HepG2 (cell line): Measurements from ENCODE around the gene RIPOR3. TPM values are rescaled to one million over a fixed set of nuclear protein-coding genes. Genes with fewer than 3 reads are reported as not detected.

Source experiments
- ADNP ChIP-seq: sonication (generic); formaldehyde crosslinking; IDR thresholded peaks from 2 replicates; pipeline ENCODE4 v1.4.0; 2020; ENCODE audit warnings: missing genetic modification reagents
- EHMT2 ChIP-seq: fragments of 200-600 bp; sonication (generic); IDR thresholded peaks from 2 replicates; pipeline ENCODE4 v1.7.0; 2017; ENCODE audit warnings: antibody characterized with exemption, low read depth, low read length, borderline replicate concordance
- GFI1 ChIP-seq: sonication (generic); formaldehyde crosslinking; IDR thresholded peaks from 2 replicates; pipeline ENCODE4 v1.5.0; 2020; ENCODE audit warnings: missing genetic modification reagents, mild to moderate bottlenecking, borderline replicate concordance
- HNRNPK ChIP-seq: fragments of 200-400 bp; formaldehyde crosslinking; IDR thresholded peaks from 2 replicates; pipeline ENCODE4 v1.6.1; 2018; ENCODE audit warnings: low read length, low read depth, moderate library complexity, mild to moderate bottlenecking; ENCODE audit not compliant: poor library complexity, severe bottlenecking
- NR2F6 ChIP-seq, 2 experiments: IDR thresholded peaks; 2 replicates each; pipeline ENCODE4 v1.6.1; 2016; ENCODE audit warnings: antibody characterized with exemption in 1 of 2, mild to moderate bottlenecking in 1 of 2
- PHF21A ChIP-seq: sonication (generic); formaldehyde crosslinking; IDR thresholded peaks from 2 replicates; pipeline ENCODE4 v1.5.0; 2020; ENCODE audit warnings: mild to moderate bottlenecking, missing genetic modification reagents
- PHF5A ChIP-seq: IDR thresholded peaks from one replicate; pipeline ENCODE4 v1.6.1; 2018; ENCODE audit warnings: low read depth, missing genetic modification reagents; ENCODE audit not compliant: unreplicated experiment
- PHF8 ChIP-seq: sonication (generic); formaldehyde crosslinking; IDR thresholded peaks from 2 replicates; pipeline ENCODE4 v1.5.0; 2020; ENCODE audit warnings: missing genetic modification reagents
- PTBP1 ChIP-seq: fragments of 200-400 bp; formaldehyde crosslinking; IDR thresholded peaks from 2 replicates; pipeline ENCODE4 v1.6.1; 2018; ENCODE audit warnings: low read length, low read depth; ENCODE audit not compliant: poor library complexity, severe bottlenecking
- RFX1 ChIP-seq: fragments of 450-650 bp; IDR thresholded peaks from 2 replicates; pipeline ENCODE4 v1.6.1; 2017
- TBX3 ChIP-seq: fragments of 450-650 bp; IDR thresholded peaks from 2 replicates; pipeline ENCODE4 v1.6.1; 2017; ENCODE audit warnings: antibody characterized with exemption, mild to moderate bottlenecking, inconsistent platforms, borderline replicate concordance
- ZNF251 ChIP-seq: sonication (generic); formaldehyde crosslinking; IDR thresholded peaks from 2 replicates; pipeline ENCODE4 v1.9.0; 2021; ENCODE audit warnings: mild to moderate bottlenecking, missing genetic modification reagents
- ZNF264 ChIP-seq: sonication (generic); formaldehyde crosslinking; IDR thresholded peaks from 2 replicates; pipeline ENCODE4 v1.4.0; 2020; ENCODE audit warnings: missing genetic modification reagents
- ZNF383 ChIP-seq: sonication (generic); formaldehyde crosslinking; IDR thresholded peaks from 2 replicates; pipeline ENCODE4 v1.4.0; 2020; ENCODE audit warnings: missing genetic modification reagents, mild to moderate bottlenecking, borderline replicate concordance
- ZNF557 ChIP-seq: sonication (generic); formaldehyde crosslinking; IDR thresholded peaks from 2 replicates; pipeline ENCODE4 v1.4.0; 2020; ENCODE audit warnings: missing genetic modification reagents
- ZNF7 ChIP-seq: IDR thresholded peaks from 2 replicates; pipeline ENCODE4 v1.6.1; 2016; ENCODE audit warnings: missing biosample characterization, missing genetic modification reagents
- ZNF792 ChIP-seq: IDR thresholded peaks from 2 replicates; pipeline ENCODE4 v1.6.1; 2016
- polyA plus RNA-seq, 8 experiments: library from polyadenylated mRNA; depleted of rRNA in 3 of 8; stranded (reverse) in 7 of 8; unstranded in 1 of 8; fragments of >200 nt; fragmentation: Illumina TruSeq in 4 of 8; extraction: Trizol in 4 of 8; gene quantifications; 2 replicates each; pipeline versions ENCODE4 v1.2.1 to v1.2.3, GENCODE V29; 2011 to 2016; ENCODE audit warnings: low read depth in 4 of 8, missing spikeins in 1 of 8, mixed read lengths in 1 of 8; ENCODE audit not compliant: insufficient read depth in 1 of 8
- total RNA-seq, 5 experiments: library from RNA; depleted of rRNA; stranded (reverse); fragments of >200 nt; fragmentation: Illumina TruSeq; extraction: Trizol; gene quantifications; 2 replicates each; pipeline ENCODE4 v1.2.3, GENCODE V29; 2016; ENCODE audit warnings: low read depth in 1 of 5
- TF ChIP-seq, protein P1 (sequence below): sonication (generic); formaldehyde crosslinking; IDR thresholded peaks from 2 replicates; pipeline ENCODE4 v1.4.0; 2020; ENCODE audit warnings: missing genetic modification reagents, borderline replicate concordance
- TF ChIP-seq, protein P2 (sequence below): IDR thresholded peaks from 2 replicates; pipeline ENCODE4 v1.6.1; 2016; ENCODE audit warnings: control low read depth
- TF ChIP-seq, protein P3 (sequence below): sonication (generic); formaldehyde crosslinking; IDR thresholded peaks from 2 replicates; pipeline ENCODE4 v1.4.0; 2020; ENCODE audit warnings: missing genetic modification reagents
- TF ChIP-seq, protein P4 (sequence below): sonication (generic); formaldehyde crosslinking; conservative IDR thresholded peaks from 2 replicates; pipeline ENCODE4 v1.4.0; 2020; ENCODE audit warnings: missing genetic modification reagents
- TF ChIP-seq, protein P5 (sequence below): sonication (generic); formaldehyde crosslinking; IDR thresholded peaks from 2 replicates; pipeline ENCODE4 v1.8.0; 2022; ENCODE audit warnings: missing genetic modification reagents, mild to moderate bottlenecking, borderline replicate concordance

Gene RIPOR3
- total and polyA plus RNA-seq, 2 of the 13 experiments (the other 11 are each of a cell fraction or from before 2014, with no cell fraction given) = 0.18 TPM; not detected in 1

DNA sequence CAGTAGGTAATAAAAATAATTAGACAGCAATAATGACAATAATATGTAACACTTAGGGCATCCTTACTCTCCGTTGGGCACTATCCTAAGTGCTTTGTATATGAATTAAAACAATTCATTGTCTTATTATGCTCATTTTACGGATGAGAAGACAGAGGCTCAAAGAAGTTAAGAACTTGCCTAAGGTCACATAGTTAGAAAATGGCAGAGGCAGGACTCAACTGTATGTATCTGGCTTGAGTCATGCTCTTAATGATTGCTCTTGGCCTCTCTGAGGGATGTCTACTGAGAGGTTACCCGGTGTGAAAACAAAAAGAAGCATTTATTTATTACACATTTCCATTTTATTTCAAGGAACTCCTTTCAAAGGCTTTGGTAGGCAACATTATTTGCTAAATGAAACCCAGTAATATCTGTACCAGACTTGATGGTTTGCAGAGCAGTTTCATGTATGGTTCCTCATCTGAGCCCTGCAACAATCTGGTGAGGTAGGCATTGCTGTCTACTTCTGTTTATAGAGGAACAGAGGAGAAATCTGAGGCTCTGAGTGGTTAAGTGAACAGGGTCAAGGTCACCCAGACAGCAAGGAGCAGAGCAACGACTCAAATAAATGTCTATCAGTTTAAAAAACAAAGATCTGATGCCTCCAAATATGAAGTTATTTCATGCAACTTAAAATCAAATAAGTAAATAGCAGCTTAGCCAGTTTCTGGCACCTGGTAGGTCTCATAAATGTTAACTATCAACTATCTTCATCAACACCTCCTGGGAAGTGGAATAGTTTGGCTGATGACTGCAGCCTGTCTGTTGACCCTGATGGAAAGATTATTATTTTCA, 35.8 kb upstream of the RIPOR3 start (continued):
- no peak for TF ChIP-seq PHF5A (CRISPR knock-in tag)
- TF ChIP-seq, protein P1, sequence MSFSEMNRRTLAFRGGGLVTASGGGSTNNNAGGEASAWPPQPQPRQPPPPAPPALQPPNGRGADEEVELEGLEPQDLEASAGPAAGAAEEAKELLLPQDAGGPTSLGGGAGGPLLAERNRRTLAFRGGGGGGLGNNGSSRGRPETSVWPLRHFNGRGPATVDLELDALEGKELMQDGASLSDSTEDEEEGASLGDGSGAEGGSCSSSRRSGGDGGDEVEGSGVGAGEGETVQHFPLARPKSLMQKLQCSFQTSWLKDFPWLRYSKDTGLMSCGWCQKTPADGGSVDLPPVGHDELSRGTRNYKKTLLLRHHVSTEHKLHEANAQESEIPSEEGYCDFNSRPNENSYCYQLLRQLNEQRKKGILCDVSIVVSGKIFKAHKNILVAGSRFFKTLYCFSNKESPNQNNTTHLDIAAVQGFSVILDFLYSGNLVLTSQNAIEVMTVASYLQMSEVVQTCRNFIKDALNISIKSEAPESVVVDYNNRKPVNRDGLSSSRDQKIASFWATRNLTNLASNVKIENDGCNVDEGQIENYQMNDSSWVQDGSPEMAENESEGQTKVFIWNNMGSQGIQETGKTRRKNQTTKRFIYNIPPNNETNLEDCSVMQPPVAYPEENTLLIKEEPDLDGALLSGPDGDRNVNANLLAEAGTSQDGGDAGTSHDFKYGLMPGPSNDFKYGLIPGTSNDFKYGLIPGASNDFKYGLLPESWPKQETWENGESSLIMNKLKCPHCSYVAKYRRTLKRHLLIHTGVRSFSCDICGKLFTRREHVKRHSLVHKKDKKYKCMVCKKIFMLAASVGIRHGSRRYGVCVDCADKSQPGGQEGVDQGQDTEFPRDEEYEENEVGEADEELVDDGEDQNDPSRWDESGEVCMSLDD (CRISPR knock-in tag) = no peak
- TF ChIP-seq RFX1 = no peak
- TF ChIP-seq, protein P2, sequence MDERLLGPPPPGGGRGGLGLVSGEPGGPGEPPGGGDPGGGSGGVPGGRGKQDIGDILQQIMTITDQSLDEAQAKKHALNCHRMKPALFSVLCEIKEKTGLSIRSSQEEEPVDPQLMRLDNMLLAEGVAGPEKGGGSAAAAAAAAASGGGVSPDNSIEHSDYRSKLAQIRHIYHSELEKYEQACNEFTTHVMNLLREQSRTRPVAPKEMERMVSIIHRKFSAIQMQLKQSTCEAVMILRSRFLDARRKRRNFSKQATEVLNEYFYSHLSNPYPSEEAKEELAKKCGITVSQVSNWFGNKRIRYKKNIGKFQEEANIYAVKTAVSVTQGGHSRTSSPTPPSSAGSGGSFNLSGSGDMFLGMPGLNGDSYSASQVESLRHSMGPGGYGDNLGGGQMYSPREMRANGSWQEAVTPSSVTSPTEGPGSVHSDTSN (CRISPR knock-in tag) = no peak
- TF ChIP-seq HNRNPK = no peak
- TF ChIP-seq, protein P3, sequence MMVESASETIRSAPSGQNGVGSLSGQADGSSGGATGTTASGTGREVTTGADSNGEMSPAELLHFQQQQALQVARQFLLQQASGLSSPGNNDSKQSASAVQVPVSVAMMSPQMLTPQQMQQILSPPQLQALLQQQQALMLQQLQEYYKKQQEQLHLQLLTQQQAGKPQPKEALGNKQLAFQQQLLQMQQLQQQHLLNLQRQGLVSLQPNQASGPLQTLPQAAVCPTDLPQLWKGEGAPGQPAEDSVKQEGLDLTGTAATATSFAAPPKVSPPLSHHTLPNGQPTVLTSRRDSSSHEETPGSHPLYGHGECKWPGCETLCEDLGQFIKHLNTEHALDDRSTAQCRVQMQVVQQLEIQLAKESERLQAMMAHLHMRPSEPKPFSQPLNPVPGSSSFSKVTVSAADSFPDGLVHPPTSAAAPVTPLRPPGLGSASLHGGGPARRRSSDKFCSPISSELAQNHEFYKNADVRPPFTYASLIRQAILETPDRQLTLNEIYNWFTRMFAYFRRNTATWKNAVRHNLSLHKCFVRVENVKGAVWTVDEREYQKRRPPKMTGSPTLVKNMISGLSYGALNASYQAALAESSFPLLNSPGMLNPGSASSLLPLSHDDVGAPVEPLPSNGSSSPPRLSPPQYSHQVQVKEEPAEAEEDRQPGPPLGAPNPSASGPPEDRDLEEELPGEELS (CRISPR knock-in tag) = 0 out of 2 replicates have a peak, but pooled peaks have one; percentile 9
- peak; percentile 53; the same call in 1 of the 2 replicates for TF ChIP-seq GFI1 (CRISPR knock-in tag)
- TF ChIP-seq ZNF383 = no peak
- TF ChIP-seq EHMT2 = no peak
- TF ChIP-seq ZNF557 (CRISPR knock-in tag) = no peak
- TF ChIP-seq ZNF251 (CRISPR knock-in tag) = no peak
- TF ChIP-seq PHF21A (CRISPR knock-in tag) = no peak
- TF ChIP-seq ADNP = no peak
- no peak for TF ChIP-seq ZNF264 (CRISPR knock-in tag)
- TF ChIP-seq, protein P4, sequence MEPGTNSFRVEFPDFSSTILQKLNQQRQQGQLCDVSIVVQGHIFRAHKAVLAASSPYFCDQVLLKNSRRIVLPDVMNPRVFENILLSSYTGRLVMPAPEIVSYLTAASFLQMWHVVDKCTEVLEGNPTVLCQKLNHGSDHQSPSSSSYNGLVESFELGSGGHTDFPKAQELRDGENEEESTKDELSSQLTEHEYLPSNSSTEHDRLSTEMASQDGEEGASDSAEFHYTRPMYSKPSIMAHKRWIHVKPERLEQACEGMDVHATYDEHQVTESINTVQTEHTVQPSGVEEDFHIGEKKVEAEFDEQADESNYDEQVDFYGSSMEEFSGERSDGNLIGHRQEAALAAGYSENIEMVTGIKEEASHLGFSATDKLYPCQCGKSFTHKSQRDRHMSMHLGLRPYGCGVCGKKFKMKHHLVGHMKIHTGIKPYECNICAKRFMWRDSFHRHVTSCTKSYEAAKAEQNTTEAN (CRISPR knock-in tag) = no peak
- TF ChIP-seq PHF8 (CRISPR knock-in tag) = no peak
- TF ChIP-seq PTBP1 = no peak
- no peak for TF ChIP-seq TBX3
- no peak for TF ChIP-seq ZNF7 (CRISPR knock-in tag)
- no peak for TF ChIP-seq ZNF792 (CRISPR knock-in tag)
- peak; percentile 58 for TF ChIP-seq NR2F6 (IDR thresholded peaks at IDR 0.05)
- no peak for TF ChIP-seq NR2F6 (CRISPR knock-in tag; IDR thresholded peaks at IDR 0.05)
- TF ChIP-seq, protein P5, sequence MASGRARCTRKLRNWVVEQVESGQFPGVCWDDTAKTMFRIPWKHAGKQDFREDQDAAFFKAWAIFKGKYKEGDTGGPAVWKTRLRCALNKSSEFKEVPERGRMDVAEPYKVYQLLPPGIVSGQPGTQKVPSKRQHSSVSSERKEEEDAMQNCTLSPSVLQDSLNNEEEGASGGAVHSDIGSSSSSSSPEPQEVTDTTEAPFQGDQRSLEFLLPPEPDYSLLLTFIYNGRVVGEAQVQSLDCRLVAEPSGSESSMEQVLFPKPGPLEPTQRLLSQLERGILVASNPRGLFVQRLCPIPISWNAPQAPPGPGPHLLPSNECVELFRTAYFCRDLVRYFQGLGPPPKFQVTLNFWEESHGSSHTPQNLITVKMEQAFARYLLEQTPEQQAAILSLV (CRISPR knock-in tag) = no peak
